D721Med (cell line): ENCODE measurements around the gene GLB1L3.

ENCODE experiments used
- DNase-seq: peaks from one replicate; pipeline ENCODE4 v3.0.0; 2011; ENCODE audit warnings: low spot score; ENCODE audit not compliant: insufficient read length
- FAIRE-seq: peaks from 2 replicates; lab custom pipeline; 2011; peaks lifted over from hg19 to GRCh38; lab: Jason Lieb, UNC
- CTCF ChIP-seq: IDR thresholded peaks from 2 replicates; pipeline ENCODE4 v1.5.1; 2012; ENCODE audit warnings: mild to moderate bottlenecking, control low read depth; ENCODE audit not compliant: insufficient read depth; ENCODE audit errors: missing control alignments

The GLB1L3 gene

GRCh38 chr11:134359646-134360045 is 83.5 kb downstream of the GLB1L3 start:
- DNase-seq (no peak), FAIRE-seq (no peak)
- TF ChIP-seq CTCF = no peak

GRCh38 chr11:134360050-134360835 is 84.1 kb downstream of the GLB1L3 start:
- DNase-seq (peak; percentile 99), FAIRE-seq (no peak)

GRCh38 chr11:134361661-134362060 is 85.5 kb downstream of the GLB1L3 start:
- FAIRE-seq = no peak
- no peak for TF ChIP-seq CTCF
- no peak for DNase-seq

More at GRCh38 chr11:134360050-134360835, 84.1 kb downstream of the GLB1L3 start:
- peak; percentile 88 for TF ChIP-seq CTCF

- DNase-seq (no peak), FAIRE-seq (no peak)
- TF ChIP-seq CTCF = no peak
Measured at GRCh38 chr11:134362192-134362901, 86.2 kb downstream of the GLB1L3 start.

DNA sequence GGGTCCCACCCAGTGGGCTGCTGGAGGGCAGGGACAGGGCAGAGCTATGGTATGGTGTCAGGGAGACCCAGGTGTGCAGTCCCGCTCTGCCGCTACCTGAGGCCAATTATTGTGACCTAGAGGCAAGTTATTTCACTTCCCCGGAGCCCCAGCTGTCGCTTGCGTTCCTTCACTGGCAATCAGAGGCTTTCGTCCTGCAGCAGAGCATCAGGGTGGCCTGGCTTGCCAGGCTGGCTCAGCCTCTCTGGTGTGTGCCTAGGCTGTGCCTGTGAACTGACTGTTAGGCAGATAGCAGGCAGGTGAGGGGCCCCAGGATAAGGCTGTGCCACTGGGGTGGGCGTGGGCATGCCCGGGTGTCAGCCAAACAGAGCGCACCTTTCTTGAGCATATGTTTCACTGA is 87.0 kb downstream of the GLB1L3 start:
- no peak for DNase-seq
- FAIRE-seq = no peak
- TF ChIP-seq CTCF = no peak

DNA sequence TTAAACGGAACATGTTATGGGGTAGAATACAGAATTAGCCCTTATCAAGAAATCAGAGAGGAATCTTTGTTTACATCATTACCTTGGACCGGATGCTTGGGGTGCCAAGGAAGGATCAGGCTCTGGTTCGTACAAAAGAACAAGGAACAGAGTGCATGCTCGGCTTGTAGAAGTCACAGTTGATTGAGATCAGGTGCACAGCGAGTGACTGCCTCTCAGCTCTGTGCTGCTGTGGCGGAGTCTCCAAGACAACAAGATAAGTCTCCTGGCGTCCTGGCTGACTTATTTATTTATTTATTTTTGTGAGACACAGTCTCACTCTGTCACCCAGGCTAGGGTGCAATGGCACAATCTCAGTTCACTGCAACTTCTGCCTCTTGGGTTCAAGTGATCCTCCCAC is 87.4 kb downstream of the GLB1L3 start:
- TF ChIP-seq CTCF = no peak
- DNase-seq (no peak), FAIRE-seq (no peak)

- FAIRE-seq = no peak
- DNase-seq = no peak
- no peak for TF ChIP-seq CTCF
Measured at GRCh38 chr11:134364261-134364660, 88.1 kb downstream of the GLB1L3 start.
